H1 (cell line): ENCODE data around the gene OBSL1. TPM values are rescaled to one million over a fixed set of nuclear protein-coding genes. Genes with fewer than 3 reads are reported as not detected.

ENCODE experiments used
- CTCF ChIA-PET: fragments of 300-600 bp; sonication (Branson Sonifier 250); formaldehyde crosslinking; loops from one replicate; lab custom pipeline; 2021; ENCODE audit not compliant: partially characterized antibody; lab: Charles Lee
- POLR2A ChIA-PET: fragments of 300-600 bp; sonication (Branson Sonifier 250); formaldehyde crosslinking; loops from one replicate; lab custom pipeline; 2021; ENCODE audit warnings: inconsistent platforms; ENCODE audit not compliant: partially characterized antibody; lab: Charles Lee
- DNase-seq, 2 experiments: peaks; one replicate each; pipeline versions ENCODE4 v3.0.0 to v3.0.0-alpha.2; 2010 to 2022; ENCODE audit warnings: low spot score in 2 of 2, low read depth in 1 of 2, mixed read lengths in 1 of 2
- FAIRE-seq: peaks from 2 replicates; lab custom pipeline; 2011; peaks lifted over from hg19 to GRCh38; lab: Jason Lieb, UNC
- H2AFZ ChIP-seq: 2 replicates; pipeline ENCODE4 v1.8.1; 2012; ENCODE audit warnings: low read length, inconsistent platforms
- H2AK5ac ChIP-seq: 2 replicates; pipeline ENCODE4 v1.6.1; 2013; ENCODE audit warnings: low read depth, low read length
- H2BK120ac ChIP-seq: replicated peaks from 2 replicates; pipeline ENCODE3; 2013; ENCODE audit warnings: low read depth, low read length, inconsistent platforms
- H2BK12ac ChIP-seq: 2 replicates; pipeline ENCODE4 v1.6.1; 2013; ENCODE audit warnings: low read depth, low read length
- H2BK15ac ChIP-seq: 2 replicates; pipeline ENCODE4 v1.6.1; 2013; ENCODE audit warnings: low read length
- H2BK20ac ChIP-seq: 2 replicates; pipeline ENCODE4 v1.6.1; 2013; ENCODE audit warnings: low read length
- H2BK5ac ChIP-seq: 2 replicates; pipeline ENCODE4 v1.6.1; 2013; ENCODE audit warnings: low read depth, low read length
- H3K14ac ChIP-seq: 2 replicates; pipeline ENCODE4 v1.6.1; 2013; ENCODE audit warnings: inconsistent platforms; ENCODE audit not compliant: insufficient read length
- H3K18ac ChIP-seq: 2 replicates; pipeline ENCODE4 v1.6.1; 2013; ENCODE audit warnings: low read length; ENCODE audit errors: extremely low read depth
- H3K23ac ChIP-seq: 2 replicates; pipeline ENCODE4 v1.6.1; 2013; ENCODE audit warnings: inconsistent platforms; ENCODE audit not compliant: insufficient read length
- H3K23me2 ChIP-seq: 2 replicates; pipeline ENCODE4 v1.6.1; 2013; ENCODE audit warnings: low read depth, low read length
- H3K27ac ChIP-seq: 2 replicates; pipeline ENCODE4 v1.6.1; 2011; ENCODE audit warnings: low read depth, low read length, inconsistent platforms
- H3K27me3 ChIP-seq, 4 experiments: replicated peaks in 1 of 4; 1 replicate in 1 of 4; 2 replicates in 3 of 4; pipeline versions ENCODE4 v1.6.1 to v1.8.1; 2011 to 2013; ENCODE audit warnings: low read length in 3 of 4, mild to moderate bottlenecking in 3 of 4, inconsistent platforms in 2 of 4, mixed read lengths in 2 of 4, moderate library complexity in 1 of 4; ENCODE audit not compliant: control insufficient read depth in 3 of 4, insufficient read depth in 3 of 4; ENCODE audit errors: extremely low read depth in 1 of 4
- H3K36me3 ChIP-seq, 4 experiments: 2 replicates each; pipeline versions ENCODE4 v1.6.1 to v1.8.1; 2011 to 2013; ENCODE audit warnings: mild to moderate bottlenecking in 4 of 4, low read length in 3 of 4, moderate library complexity in 2 of 4, control low read depth in 1 of 4, inconsistent platforms in 1 of 4; ENCODE audit not compliant: insufficient read depth in 4 of 4, control insufficient read depth in 2 of 4
- H3K4ac ChIP-seq: replicated peaks from 2 replicates; pipeline ENCODE3; 2013; ENCODE audit warnings: low read length, low read depth, mixed read lengths, inconsistent platforms; ENCODE audit not compliant: insufficient read length
- H3K4me1 ChIP-seq, 4 experiments: replicated peaks in 1 of 4; 1 replicate in 1 of 4; 2 replicates in 3 of 4; pipeline versions ENCODE4 v1.6.1 to v1.8.1; 2011 to 2013; ENCODE audit warnings: low read length in 3 of 4, inconsistent platforms in 2 of 4, mixed read lengths in 1 of 4; ENCODE audit not compliant: insufficient read depth in 4 of 4, control insufficient read depth in 3 of 4
- H3K4me2 ChIP-seq, 2 experiments: 2 replicates each; pipeline versions ENCODE4 v1.6.1 to v1.8.1; 2011 to 2013; ENCODE audit warnings: low read depth in 2 of 2, low read length in 2 of 2, control low read depth in 1 of 2, inconsistent platforms in 1 of 2, mild to moderate bottlenecking in 1 of 2; ENCODE audit not compliant: insufficient read depth in 1 of 2
- H3K4me3 ChIP-seq, 4 experiments: fragments of 200-600, 300-600 bp in 1 of 4; sonication (generic), shearing (Covaris generic), sonication (Bioruptor Twin) in 1 of 4; 2 replicates each; pipeline versions ENCODE4 v1.5.1 to v1.8.1; 2011 to 2016; ENCODE audit warnings: low read length in 4 of 4, low read depth in 3 of 4, control low read depth in 2 of 4, inconsistent platforms in 2 of 4, mild to moderate bottlenecking in 2 of 4, mixed read lengths in 1 of 4, moderate library complexity in 1 of 4; ENCODE audit not compliant: insufficient read depth in 2 of 4; ENCODE audit errors: extremely low read depth in 1 of 4
- H3K56ac ChIP-seq: replicated peaks from 2 replicates; pipeline ENCODE3; 2013; ENCODE audit warnings: low read depth, mild to moderate bottlenecking, mixed read lengths, low read length, inconsistent platforms; ENCODE audit not compliant: insufficient read length
- H3K79me1 ChIP-seq: 2 replicates; pipeline ENCODE4 v1.6.1; 2013; ENCODE audit warnings: low read depth, low read length, control low read depth
- H3K79me2 ChIP-seq, 2 experiments: 2 replicates each; pipeline versions ENCODE4 v1.6.1 to v1.8.1; 2012 to 2013; ENCODE audit warnings: low read length in 2 of 2, mild to moderate bottlenecking in 2 of 2, inconsistent platforms in 1 of 2; ENCODE audit not compliant: insufficient read depth in 2 of 2, control insufficient read depth in 1 of 2
- H3K9ac ChIP-seq, 4 experiments: replicated peaks in 1 of 4; 1 replicate in 1 of 4; 2 replicates in 3 of 4; pipeline versions ENCODE4 v1.6.1 to v1.8.1; 2011 to 2013; ENCODE audit warnings: low read depth in 3 of 4, low read length in 3 of 4, control low read depth in 2 of 4, mild to moderate bottlenecking in 2 of 4, moderate library complexity in 2 of 4, inconsistent platforms in 1 of 4; ENCODE audit errors: extremely low read depth in 1 of 4
- H3K9me3 ChIP-seq, 2 experiments: 2 replicates each; pipeline versions ENCODE4 v1.6.1 to v1.8.1; 2012 to 2013; ENCODE audit warnings: mild to moderate bottlenecking in 2 of 2, moderate library complexity in 2 of 2, control low read depth in 1 of 2, inconsistent platforms in 1 of 2, low read depth in 1 of 2, low read length in 1 of 2, mixed read lengths in 1 of 2; ENCODE audit not compliant: insufficient read depth in 2 of 2
- H4K20me1 ChIP-seq, 2 experiments: replicated peaks in 1 of 2; 2 replicates each; pipeline versions ENCODE3 to v1.8.1; 2011 to 2013; ENCODE audit warnings: inconsistent platforms in 2 of 2, low read length in 2 of 2, mild to moderate bottlenecking in 1 of 2; ENCODE audit not compliant: insufficient read depth in 2 of 2, control insufficient read depth in 1 of 2
- H4K5ac ChIP-seq: 2 replicates; pipeline ENCODE4 v1.6.1; 2013; ENCODE audit warnings: low read length, low read depth, mixed read lengths, inconsistent platforms; ENCODE audit not compliant: insufficient read length
- H4K8ac ChIP-seq: 2 replicates; pipeline ENCODE4 v1.8.0; 2013; ENCODE audit warnings: mild to moderate bottlenecking, moderate library complexity, low read length, inconsistent platforms; ENCODE audit not compliant: insufficient read depth; ENCODE audit errors: extremely low read depth
- H4K91ac ChIP-seq: replicated peaks from 2 replicates; pipeline ENCODE3; 2013; ENCODE audit warnings: low read length, mixed read lengths, inconsistent platforms; ENCODE audit not compliant: insufficient read length
- BACH1 ChIP-seq: IDR thresholded peaks from 2 replicates; pipeline ENCODE4 v1.6.1; 2012; ENCODE audit warnings: low read length, improper control_type of control experiment
- BCL11A ChIP-seq, 2 experiments: IDR thresholded peaks; one replicate each; pipeline ENCODE4 v1.6.1; 2011; ENCODE audit warnings: low read depth in 2 of 2, low read length in 2 of 2, mild to moderate bottlenecking in 2 of 2
- BRCA1 ChIP-seq: IDR thresholded peaks from 2 replicates; pipeline ENCODE4 v1.6.1; 2012; ENCODE audit warnings: low read depth, low read length, improper control_type of control experiment
- EGR1 ChIP-seq: IDR thresholded peaks from 2 replicates; pipeline ENCODE4 v1.6.1; 2011; ENCODE audit warnings: low read depth, low read length, borderline replicate concordance
- EP300 ChIP-seq, 2 experiments: IDR thresholded peaks; 1 replicate in 1 of 2; 2 replicates in 1 of 2; pipeline ENCODE4 v1.6.1; 2011 to 2012; ENCODE audit warnings: low read depth in 2 of 2, low read length in 2 of 2, mild to moderate bottlenecking in 2 of 2, borderline replicate concordance in 1 of 2, inconsistent platforms in 1 of 2, moderate library complexity in 1 of 2
- EZH2 ChIP-seq: fragments of 200-600 bp; sonication (generic); IDR thresholded peaks from 2 replicates; pipeline ENCODE4 v1.7.1; 2012; ENCODE audit warnings: low read depth, mild to moderate bottlenecking, moderate library complexity, low read length, inconsistent platforms; ENCODE audit not compliant: severe bottlenecking
- JUND ChIP-seq: IDR thresholded peaks from 2 replicates; pipeline ENCODE4 v1.6.1; 2011; ENCODE audit warnings: mild to moderate bottlenecking, improper control_type of control experiment, low read length
- RAD21 ChIP-seq, 2 experiments: IDR thresholded peaks in 1 of 2; conservative IDR thresholded peaks in 1 of 2; 2 replicates each; pipeline ENCODE4 v1.6.1; 2011; ENCODE audit warnings: low read depth in 2 of 2, low read length in 2 of 2, improper control_type of control experiment in 1 of 2, inconsistent platforms in 1 of 2, mild to moderate bottlenecking in 1 of 2, moderate library complexity in 1 of 2
- RBBP5 ChIP-seq: IDR thresholded peaks from 2 replicates; pipeline ENCODE4 v1.7.1; 2012; ENCODE audit warnings: low read depth, mild to moderate bottlenecking, inconsistent platforms, low read length, moderate library complexity, borderline replicate concordance
- SP4 ChIP-seq: IDR thresholded peaks from 2 replicates; pipeline ENCODE4 v1.6.1; 2012; ENCODE audit warnings: low read length, inconsistent platforms
- TAF7 ChIP-seq: optimal IDR thresholded peaks from 2 replicates; pipeline ENCODE3; 2011; ENCODE audit warnings: low read depth, mild to moderate bottlenecking, inconsistent platforms, low read length, moderate library complexity, borderline replicate concordance
- ZNF274 ChIP-seq: IDR thresholded peaks from 2 replicates; pipeline ENCODE4 v1.7.0; 2012; ENCODE audit warnings: low read length, borderline replicate concordance; ENCODE audit errors: extremely low read depth
- WGBS, 2 experiments: shearing (Covaris generic) in 1 of 2; methylation state at CpG; one replicate each; pipeline versions ENCODE4 v1.1.6 to v1.1.7; 2013 to 2015; ENCODE audit warnings: low lambda C conversion rate in 2 of 2, mixed read lengths in 2 of 2, inconsistent platforms in 1 of 2, low coverage in 1 of 2, missing lambda C conversion rate in 1 of 2; ENCODE audit not compliant: insufficient replicate concordance in 2 of 2, insufficient coverage in 1 of 2, insufficient read length in 1 of 2; ENCODE audit errors: extremely low coverage in 1 of 2, missing lambda C conversion rate in 1 of 2; 5-methylcytosine and 5-hydroxymethylcytosine counted together
- polyA plus RNA-seq, 7 experiments: library from polyadenylated mRNA; depleted of rRNA in 3 of 7; stranded (reverse) in 5 of 7; unstranded in 2 of 7; fragments of >200 nt in 5 of 7; fragments of 200-250 nt in 2 of 7; gene quantifications; 1 replicate in 5 of 7; 2 replicates in 1 of 7; 4 replicates in 1 of 7; pipeline versions ENCODE4 v1.2.1 to v1.2.3, GENCODE V29; 2011 to 2013; ENCODE audit warnings: missing spikeins in 2 of 7, mixed read lengths in 2 of 7
- total RNA-seq: library from RNA; stranded (reverse); fragmentation: NEBNext Ultra II Directional; extraction: Animal tissue kit (Norgen Biotek cat#: 25700); gene quantifications from 2 replicates; pipeline ENCODE4 v1.2.1, GENCODE V29; 2021
- TF ChIP-seq, protein P1 (sequence below): IDR thresholded peaks from 2 replicates; pipeline ENCODE4 v1.6.1; 2012; ENCODE audit warnings: inconsistent platforms

Gene OBSL1
- total and polyA plus RNA-seq, 2 of the 8 experiments (the other 6 are each of a cell fraction or from before 2014, with no cell fraction given) = 116 to 127 TPM

DNA sequence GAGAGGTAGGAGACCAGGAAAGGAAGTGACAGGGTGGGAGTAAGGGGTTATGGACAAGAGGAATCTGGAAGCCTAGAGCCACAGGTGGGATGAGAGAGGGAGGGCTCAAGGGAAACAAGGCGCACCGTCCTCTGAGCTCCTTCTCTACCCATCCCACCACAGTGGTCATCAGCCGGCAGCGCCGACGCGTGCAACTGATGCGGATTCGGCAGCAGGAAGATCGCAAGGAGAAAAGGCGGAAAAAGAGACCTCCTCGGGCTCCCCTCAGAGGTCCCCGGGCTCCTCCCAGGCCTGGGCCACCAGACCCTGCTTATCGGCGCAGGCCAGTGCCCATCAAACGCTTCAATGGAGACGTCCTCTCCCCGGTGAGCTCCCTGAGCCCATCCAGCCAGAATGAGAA is 22.3 kb downstream of the OBSL1 start:
- no peak for TF ChIP-seq BACH1
- TF ChIP-seq ZNF274 = no peak
- no peak for TF ChIP-seq BCL11A (IDR thresholded peaks at IDR 0.05; ENCODE audit: low read depth in 2 of 2, low read length in 2 of 2)
- no peak for TF ChIP-seq TAF7
- TF ChIP-seq EGR1 = no peak
- TF ChIP-seq EZH2 = no peak
- TF ChIP-seq RAD21 (IDR thresholded peaks at IDR 0.05 in 1 of 2, conservative IDR thresholded peaks at IDR 0.05 in 1 of 2; ENCODE audit: low read depth in 2 of 2, low read length in 2 of 2) = no peak
- TF ChIP-seq SP4 = no peak
- TF ChIP-seq EP300 (IDR thresholded peaks at IDR 0.05; ENCODE audit: borderline replicate concordance in 1 of 2, low read depth in 2 of 2, low read length in 2 of 2) = no peak
- TF ChIP-seq JUND = no peak
- TF ChIP-seq, protein P1, sequence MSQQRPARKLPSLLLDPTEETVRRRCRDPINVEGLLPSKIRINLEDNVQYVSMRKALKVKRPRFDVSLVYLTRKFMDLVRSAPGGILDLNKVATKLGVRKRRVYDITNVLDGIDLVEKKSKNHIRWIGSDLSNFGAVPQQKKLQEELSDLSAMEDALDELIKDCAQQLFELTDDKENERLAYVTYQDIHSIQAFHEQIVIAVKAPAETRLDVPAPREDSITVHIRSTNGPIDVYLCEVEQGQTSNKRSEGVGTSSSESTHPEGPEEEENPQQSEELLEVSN = no peak
- TF ChIP-seq RBBP5 = no peak
- no peak for TF ChIP-seq BRCA1

More for the DNA sequence above, 22.3 kb downstream of the OBSL1 start:
- no peak overlapping the region for H3K23ac ChIP-seq
- H3K23me2 ChIP-seq = peaks cover 24% of the 10 kb centered on the region; the same call in 1 of the 2 replicates
- no peak overlapping the region for H3K4me2 ChIP-seq
- no peak overlapping the region for H2BK12ac ChIP-seq
- no peak overlapping the region for H3K56ac ChIP-seq
- ChIA-PET CTCF (interaction anchor here (0.5 to 6.4 kb wide), 13 partner anchors 8 to 204 kb away, joined by 3 to 66 read pairs (median 4); partner anchors contain the start of genes INHA and OBSL1), POLR2A (interaction anchor here (0.6 to 3.6 kb wide), 4 partner anchors 10 to 24 kb away, joined by 3 to 21 read pairs (median 3); no protein-coding TSS in a partner anchor)
- H3K36me3 ChIP-seq = no peaks in the 10 kb centered on the region; a peak in 1 of 8 replicates
- H4K5ac ChIP-seq = no peak overlapping the region
- H3K14ac ChIP-seq = no peak overlapping the region
- FAIRE-seq = no peak
- H2AK5ac ChIP-seq = no peak overlapping the region
- no peak overlapping the region for H3K27ac ChIP-seq
- no peak overlapping the region for H2BK120ac ChIP-seq
- H2BK20ac ChIP-seq = no peak overlapping the region
- H3K9ac ChIP-seq = no peak overlapping the region
- no peak overlapping the region for H3K4ac ChIP-seq
- H3K18ac ChIP-seq = no peak overlapping the region
- no peak overlapping the region for H4K8ac ChIP-seq
- H2BK5ac ChIP-seq = no peak overlapping the region
- H3K4me1 ChIP-seq = peaks cover 0 to 18% (median 10%) of the 10 kb centered on the region in 4 experiments; a peak in 6 of 7 replicates
- H4K20me1 ChIP-seq = peaks cover 3 to 18% of the 10 kb centered on the region in 2 experiments
- H3K9me3 ChIP-seq = no peaks in the 10 kb centered on the region
- H3K79me2 ChIP-seq = no peaks in the 10 kb centered on the region
- no peak overlapping the region for H4K91ac ChIP-seq
- H3K27me3 ChIP-seq = peaks cover 0 to 18% (median 12%) of the 10 kb centered on the region in 4 experiments; a peak in 6 of 7 replicates
- no peak for DNase-seq
- no peak overlapping the region for H2AFZ ChIP-seq
- no peak overlapping the region for H3K4me3 ChIP-seq
- peaks cover 2% of the 10 kb centered on the region; the same call in 1 of the 2 replicates for H3K79me1 ChIP-seq
- H2BK15ac ChIP-seq = no peak overlapping the region
- WGBS, 2 experiments = 94% methylated on average over 18 of the region's 18 CpGs; no CpG with 5 or more reads in 1 of the 2 experiments
